ENCODE measurements around the gene FGFR1OP2. TPM values are rescaled to one million over a fixed set of nuclear protein-coding genes. Genes with fewer than 3 reads are reported as not detected.

Gene FGFR1OP2
- total and polyA plus RNA-seq, 9 donors = 29.4 to 44.1 (median 38.0) TPM

DNA sequence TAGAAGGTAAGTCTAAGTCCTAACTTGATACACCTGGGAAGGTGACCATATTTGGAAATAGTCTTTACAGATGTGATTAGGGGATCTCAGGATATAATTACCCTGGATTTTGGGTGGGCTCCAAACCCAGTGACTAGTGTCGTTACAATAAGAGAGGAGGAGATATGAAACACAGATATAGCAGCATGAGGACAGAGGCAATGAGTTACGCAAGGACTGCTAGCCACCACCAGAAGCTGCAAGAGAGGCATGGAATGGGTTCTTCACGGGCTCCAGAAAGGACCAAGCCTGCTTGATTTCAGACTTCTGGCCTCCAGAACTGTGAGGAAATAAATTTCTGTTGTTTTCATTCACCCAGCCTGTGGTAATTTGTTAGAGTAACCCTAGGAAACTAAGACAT is 28.6 kb downstream of the FGFR1OP2 start:
- Histone ChIP-seq H3K4me3 (ENCODE audit: low read length) (no peak overlapping the region), H3K27me3 (ENCODE audit: control insufficient read depth, insufficient read depth, low read length) (no peaks in the 10 kb centered on the region), H3K27ac (ENCODE audit: low read length) (no peak overlapping the region), H3K4me1 (ENCODE audit: control insufficient read depth, insufficient read depth, low read length) (no peaks in the 10 kb centered on the region), H3K36me3 (ENCODE audit: control insufficient read depth, insufficient read depth, low read length) (peaks cover 16% of the 10 kb centered on the region), H3K9me3 (replicated peaks; ENCODE audit: control insufficient read depth, low read depth, low read length) (no peaks in the 10 kb centered on the region)
- 100% methylated on average over 2 of the region's 3 CpGs for WGBS (ENCODE audit: insufficient coverage)
- DNase-seq = no peak

GRCh38 chr12:26970136-26970535 is 31.9 kb downstream of the FGFR1OP2 start:
- no peak for DNase-seq
- Histone ChIP-seq H3K4me1 (ENCODE audit: control insufficient read depth, insufficient read depth, low read length) (no peaks in the 10 kb centered on the region), H3K27me3 (ENCODE audit: control insufficient read depth, insufficient read depth, low read length) (no peaks in the 10 kb centered on the region), H3K36me3 (ENCODE audit: control insufficient read depth, insufficient read depth, low read length) (peaks cover 22% of the 10 kb centered on the region), H3K9me3 (replicated peaks; ENCODE audit: control insufficient read depth, low read depth, low read length) (no peaks in the 10 kb centered on the region), H3K27ac (ENCODE audit: low read length) (no peak overlapping the region), H3K4me3 (ENCODE audit: low read length) (no peak overlapping the region)
- WGBS (ENCODE audit: insufficient coverage) = 83% methylated on average over 1 of the region's 2 CpGs

GRCh38 chr12:26971963-26972362 is 33.7 kb downstream of the FGFR1OP2 start:
- Histone ChIP-seq H3K4me1 (ENCODE audit: control insufficient read depth, insufficient read depth, low read length) (no peaks in the 10 kb centered on the region), H3K27me3 (ENCODE audit: control insufficient read depth, insufficient read depth, low read length) (no peaks in the 10 kb centered on the region), H3K27ac (ENCODE audit: low read length) (no peak overlapping the region), H3K4me3 (ENCODE audit: low read length) (no peak overlapping the region), H3K36me3 (ENCODE audit: control insufficient read depth, insufficient read depth, low read length) (peaks cover 24% of the 10 kb centered on the region), H3K9me3 (replicated peaks; ENCODE audit: control insufficient read depth, low read depth, low read length) (no peaks in the 10 kb centered on the region)
- whole genome bisulfite sequencing (ENCODE audit: insufficient coverage) = no CpG with 5 or more reads among the region's 2 CpGs
- no peak for DNase-seq

DNA sequence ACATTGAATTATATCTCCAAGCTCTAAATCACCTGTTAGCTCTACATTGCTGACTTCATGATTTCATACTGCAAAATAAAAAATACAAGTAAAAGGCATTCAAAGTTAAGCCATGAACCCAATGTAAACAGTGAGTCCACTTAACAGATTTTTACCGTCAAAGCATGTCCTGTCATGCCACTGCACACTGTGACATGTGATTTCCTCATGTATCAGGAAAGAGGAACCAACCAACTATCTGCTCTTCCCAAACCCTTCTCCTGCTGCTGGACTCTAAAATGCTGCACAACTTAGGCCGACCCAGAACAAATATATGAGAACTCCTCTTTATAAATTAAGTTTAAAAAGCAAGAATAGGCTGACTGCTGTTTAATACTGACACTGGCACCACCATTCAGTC is 38.4 kb downstream of the FGFR1OP2 start:
- no peaks in the 10 kb centered on the region for H3K9me3 ChIP-seq (replicated peaks; ENCODE audit: control insufficient read depth, low read depth, low read length)
- DNase-seq = peak; percentile 30
- H3K36me3 ChIP-seq (ENCODE audit: control insufficient read depth, insufficient read depth, low read length) = peaks cover 14% of the 10 kb centered on the region
- no peak overlapping the region for H3K27ac ChIP-seq (ENCODE audit: low read length)
- 100% methylated on average over 1 of the region's 2 CpGs for WGBS (ENCODE audit: insufficient coverage)
- no peaks in the 10 kb centered on the region for H3K4me1 ChIP-seq (ENCODE audit: control insufficient read depth, insufficient read depth, low read length)
- H3K4me3 ChIP-seq (ENCODE audit: low read length) = no peak overlapping the region
- no peaks in the 10 kb centered on the region for H3K27me3 ChIP-seq (ENCODE audit: control insufficient read depth, insufficient read depth, low read length)

DNA sequence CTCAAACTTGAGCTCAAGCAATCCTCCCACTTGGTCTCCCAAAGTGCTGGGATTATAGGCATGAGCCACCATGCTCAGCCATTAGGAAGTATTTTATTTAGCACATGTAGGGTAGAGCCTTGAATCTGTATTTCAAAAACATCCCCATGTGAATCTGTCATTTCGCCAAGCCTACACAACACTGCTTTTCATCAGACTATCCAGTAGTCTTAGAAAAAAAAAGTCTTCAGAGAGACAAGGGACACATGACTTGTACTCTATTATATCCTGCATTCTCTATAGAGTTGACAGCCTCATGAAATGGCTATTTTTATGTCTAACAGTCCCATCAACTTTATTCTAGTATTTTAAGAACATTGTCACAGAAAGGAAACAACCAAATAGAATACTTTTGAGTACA is 40.5 kb downstream of the FGFR1OP2 start:
- Histone ChIP-seq H3K27me3 (ENCODE audit: control insufficient read depth, insufficient read depth, low read length) (no peaks in the 10 kb centered on the region), H3K9me3 (replicated peaks; ENCODE audit: control insufficient read depth, low read depth, low read length) (no peaks in the 10 kb centered on the region), H3K27ac (ENCODE audit: low read length) (no peak overlapping the region), H3K4me3 (ENCODE audit: low read length) (no peak overlapping the region), H3K4me1 (ENCODE audit: control insufficient read depth, insufficient read depth, low read length) (no peaks in the 10 kb centered on the region), H3K36me3 (ENCODE audit: control insufficient read depth, insufficient read depth, low read length) (peaks cover 12% of the 10 kb centered on the region)
- no CpG with 5 or more reads among the region's 1 CpG for WGBS (ENCODE audit: insufficient coverage)
- no peak for DNase-seq

GRCh38 chr12:26979733-26980132 is 41.5 kb downstream of the FGFR1OP2 start:
- H3K27ac ChIP-seq (ENCODE audit: low read length) = no peak overlapping the region
- peaks cover 10% of the 10 kb centered on the region for H3K36me3 ChIP-seq (ENCODE audit: control insufficient read depth, insufficient read depth, low read length)
- no peaks in the 10 kb centered on the region for H3K27me3 ChIP-seq (ENCODE audit: control insufficient read depth, insufficient read depth, low read length)
- no peak overlapping the region for H3K4me3 ChIP-seq (ENCODE audit: low read length)
- WGBS (ENCODE audit: insufficient coverage) = 92% methylated on average over 11 of the region's 11 CpGs
- no peak for DNase-seq
- H3K9me3 ChIP-seq (replicated peaks; ENCODE audit: control insufficient read depth, low read depth, low read length) = no peaks in the 10 kb centered on the region
- H3K4me1 ChIP-seq (ENCODE audit: control insufficient read depth, insufficient read depth, low read length) = no peaks in the 10 kb centered on the region

DNA sequence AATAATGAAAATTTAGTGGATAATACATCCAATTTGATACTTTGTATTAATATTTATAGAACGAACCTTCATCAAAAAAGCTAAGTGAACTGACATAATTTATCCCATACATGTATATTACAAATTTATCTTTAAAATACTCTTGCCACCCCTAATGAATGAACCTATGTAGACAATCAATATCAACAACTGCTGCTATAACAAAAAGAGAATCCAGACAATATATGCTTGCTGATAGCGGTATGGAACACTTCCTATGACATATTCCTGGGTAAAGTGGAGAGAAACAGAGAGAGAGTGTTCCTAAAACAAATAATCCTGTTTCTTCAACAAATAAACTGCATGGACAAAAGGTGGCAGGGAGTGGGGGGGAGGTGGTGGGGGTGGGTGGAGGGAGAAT is 44.6 kb downstream of the FGFR1OP2 start:
- DNase-seq = no peak
- Histone ChIP-seq H3K27ac (ENCODE audit: low read length) (no peak overlapping the region), H3K4me3 (ENCODE audit: low read length) (no peak overlapping the region), H3K36me3 (ENCODE audit: control insufficient read depth, insufficient read depth, low read length) (peaks cover 4% of the 10 kb centered on the region), H3K27me3 (ENCODE audit: control insufficient read depth, insufficient read depth, low read length) (no peaks in the 10 kb centered on the region), H3K9me3 (replicated peaks; ENCODE audit: control insufficient read depth, low read depth, low read length) (no peaks in the 10 kb centered on the region), H3K4me1 (ENCODE audit: control insufficient read depth, insufficient read depth, low read length) (no peaks in the 10 kb centered on the region)
- WGBS (ENCODE audit: insufficient coverage) = no CpG with 5 or more reads among the region's 2 CpGs

GRCh38 chr12:26987634-26988424 is 49.6 kb downstream of the FGFR1OP2 start:
- no peaks in the 10 kb centered on the region for H3K4me1 ChIP-seq (ENCODE audit: control insufficient read depth, insufficient read depth, low read length)
- no peak overlapping the region for H3K4me3 ChIP-seq (ENCODE audit: low read length)
- H3K36me3 ChIP-seq (ENCODE audit: control insufficient read depth, insufficient read depth, low read length) = no peaks in the 10 kb centered on the region
- H3K27me3 ChIP-seq (ENCODE audit: control insufficient read depth, insufficient read depth, low read length) = no peaks in the 10 kb centered on the region
- 88% methylated on average over 3 of the region's 10 CpGs for WGBS (ENCODE audit: insufficient coverage)
- no peaks in the 10 kb centered on the region for H3K9me3 ChIP-seq (replicated peaks; ENCODE audit: control insufficient read depth, low read depth, low read length)
- DNase-seq = peak; percentile 47
- H3K27ac ChIP-seq (ENCODE audit: low read length) = no peak overlapping the region

- no peaks in the 10 kb centered on the region for H3K4me1 ChIP-seq (ENCODE audit: control insufficient read depth, insufficient read depth, low read length)
- H3K4me3 ChIP-seq (ENCODE audit: low read length) = no peak overlapping the region
- no peak overlapping the region for H3K27ac ChIP-seq (ENCODE audit: low read length)
- no peaks in the 10 kb centered on the region for H3K36me3 ChIP-seq (ENCODE audit: control insufficient read depth, insufficient read depth, low read length)
- DNase-seq = no peak
- WGBS (ENCODE audit: insufficient coverage) = no CpG with 5 or more reads among the region's 4 CpGs
- no peaks in the 10 kb centered on the region for H3K27me3 ChIP-seq (ENCODE audit: control insufficient read depth, insufficient read depth, low read length)
- H3K9me3 ChIP-seq (replicated peaks; ENCODE audit: control insufficient read depth, low read depth, low read length) = no peaks in the 10 kb centered on the region
Measured at GRCh38 chr12:26988703-26989102, 50.4 kb downstream of the FGFR1OP2 start.

GRCh38 chr12:26989873-26990272 is 51.6 kb downstream of the FGFR1OP2 start:
- no peaks in the 10 kb centered on the region for H3K4me1 ChIP-seq (ENCODE audit: control insufficient read depth, insufficient read depth, low read length)
- no peaks in the 10 kb centered on the region for H3K27me3 ChIP-seq (ENCODE audit: control insufficient read depth, insufficient read depth, low read length)
- no peak overlapping the region for H3K27ac ChIP-seq (ENCODE audit: low read length)
- no peaks in the 10 kb centered on the region for H3K9me3 ChIP-seq (replicated peaks; ENCODE audit: control insufficient read depth, low read depth, low read length)
- 72% methylated on average over 3 of the region's 4 CpGs for WGBS (ENCODE audit: insufficient coverage)
- DNase-seq = no peak
- peaks cover 3% of the 10 kb centered on the region for H3K36me3 ChIP-seq (ENCODE audit: control insufficient read depth, insufficient read depth, low read length)
- no peak overlapping the region for H3K4me3 ChIP-seq (ENCODE audit: low read length)

- no peak for DNase-seq
- no CpG with 5 or more reads among the region's 4 CpGs for WGBS (ENCODE audit: insufficient coverage)
- no peak overlapping the region for H3K27ac ChIP-seq (ENCODE audit: low read length)
- no peaks in the 10 kb centered on the region for H3K4me1 ChIP-seq (ENCODE audit: control insufficient read depth, insufficient read depth, low read length)
- peaks cover 7% of the 10 kb centered on the region for H3K36me3 ChIP-seq (ENCODE audit: control insufficient read depth, insufficient read depth, low read length)
- H3K27me3 ChIP-seq (ENCODE audit: control insufficient read depth, insufficient read depth, low read length) = no peaks in the 10 kb centered on the region
- H3K9me3 ChIP-seq (replicated peaks; ENCODE audit: control insufficient read depth, low read depth, low read length) = no peaks in the 10 kb centered on the region
- no peak overlapping the region for H3K4me3 ChIP-seq (ENCODE audit: low read length)
Measured at GRCh38 chr12:26991826-26992225, 53.6 kb downstream of the FGFR1OP2 start.

Data from muscle of leg (tissue), 11 donors.